Erythroblast (primary cell): ENCODE data around the gene ENOX1.

ENCODE experiments used
- GATA1 ChIP-seq: IDR thresholded peaks from 2 replicates; pipeline ENCODE4 v1.6.1; 2011; ENCODE audit warnings: low read depth, mild to moderate bottlenecking, control low read depth, low read length, moderate library complexity
- POLR2A ChIP-seq: IDR thresholded peaks from 2 replicates; pipeline ENCODE4 v1.6.1; 2011; ENCODE audit warnings: mild to moderate bottlenecking, low read length

DNA sequence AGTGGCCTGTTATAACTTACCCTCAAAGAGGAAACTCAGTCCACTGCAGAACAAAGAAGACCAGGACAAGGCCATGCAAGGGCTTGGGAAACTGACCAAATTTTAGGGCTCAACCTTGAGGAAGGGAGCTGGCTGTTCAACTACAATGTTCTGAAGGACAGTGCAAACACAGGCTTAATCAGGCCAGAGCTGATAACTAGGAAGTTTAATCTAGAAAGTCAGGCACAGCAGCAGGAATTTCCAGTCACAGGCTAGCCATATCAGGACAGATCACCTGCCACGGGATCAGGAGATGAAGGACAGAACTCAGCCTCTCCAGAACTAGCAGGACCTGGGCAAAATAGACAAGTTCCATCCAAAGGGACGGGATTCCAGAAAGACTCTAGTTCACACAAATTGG, 89.4 kb downstream of the ENOX1 start:
- TF ChIP-seq POLR2A: no peak
- TF ChIP-seq GATA1: no peak
